ENCODE results near the gene PNMA6E. TPM values are rescaled to one million over a fixed set of nuclear protein-coding genes. Genes with fewer than 3 reads are reported as not detected.

Gene PNMA6E
- total RNA-seq, 1 experiment from 2014 or later: not detected

GRCh38 chrX:153440556-153441135 lies 39.5 kb upstream of the PNMA6E start:
- ChIA-PET POLR2A (no interaction called here), CTCF (no interaction called here)
- Histone ChIP-seq H3K36me3 (ENCODE audit: control insufficient read depth, insufficient read depth, low read length) (no peaks in the 10 kb centered on the region), H3K4me3 (ENCODE audit: low read depth, low read length) (no peak overlapping the region), H3K9me3 (no peaks in the 10 kb centered on the region), H3K4me1 (no peaks in the 10 kb centered on the region), H3K27me3 (replicated peaks; ENCODE audit: control insufficient read depth, insufficient read depth, low read length) (no peaks in the 10 kb centered on the region)
- no peaks in the 10 kb centered on the region for H3K9me3 Mint-ChIP-seq (ENCODE audit: unreplicated experiment)
- DNase-seq: no peak
- no peak overlapping the region for H3K4me3 Mint-ChIP-seq (ENCODE audit: unreplicated experiment)
- TF ChIP-seq, protein P1, sequence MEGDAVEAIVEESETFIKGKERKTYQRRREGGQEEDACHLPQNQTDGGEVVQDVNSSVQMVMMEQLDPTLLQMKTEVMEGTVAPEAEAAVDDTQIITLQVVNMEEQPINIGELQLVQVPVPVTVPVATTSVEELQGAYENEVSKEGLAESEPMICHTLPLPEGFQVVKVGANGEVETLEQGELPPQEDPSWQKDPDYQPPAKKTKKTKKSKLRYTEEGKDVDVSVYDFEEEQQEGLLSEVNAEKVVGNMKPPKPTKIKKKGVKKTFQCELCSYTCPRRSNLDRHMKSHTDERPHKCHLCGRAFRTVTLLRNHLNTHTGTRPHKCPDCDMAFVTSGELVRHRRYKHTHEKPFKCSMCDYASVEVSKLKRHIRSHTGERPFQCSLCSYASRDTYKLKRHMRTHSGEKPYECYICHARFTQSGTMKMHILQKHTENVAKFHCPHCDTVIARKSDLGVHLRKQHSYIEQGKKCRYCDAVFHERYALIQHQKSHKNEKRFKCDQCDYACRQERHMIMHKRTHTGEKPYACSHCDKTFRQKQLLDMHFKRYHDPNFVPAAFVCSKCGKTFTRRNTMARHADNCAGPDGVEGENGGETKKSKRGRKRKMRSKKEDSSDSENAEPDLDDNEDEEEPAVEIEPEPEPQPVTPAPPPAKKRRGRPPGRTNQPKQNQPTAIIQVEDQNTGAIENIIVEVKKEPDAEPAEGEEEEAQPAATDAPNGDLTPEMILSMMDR (IDR thresholded peaks at IDR 0.05; ENCODE audit: insufficient read depth in 1 of 2, low read depth in 1 of 2, low read length in 1 of 2, severe bottlenecking in 1 of 2, unreplicated experiment in 1 of 2): no peak
- intact Hi-C loops (cut with micrococcal nuclease; ENCODE audit: unreplicated experiment): no loop called here
- peaks cover 3% of the 10 kb centered on the region for H3K27me3 Mint-ChIP-seq (ENCODE audit: insufficient read depth, unreplicated experiment)
- BruUV-seq (replicated peaks): no TSS peak
- H3K27ac Mint-ChIP-seq (ENCODE audit: unreplicated experiment): no peak overlapping the region
- peaks cover 10% of the 10 kb centered on the region for H3K36me3 Mint-ChIP-seq (ENCODE audit: insufficient read depth, unreplicated experiment)
- no peaks in the 10 kb centered on the region for H3K4me1 Mint-ChIP-seq (ENCODE audit: low read depth, unreplicated experiment)

- Mint-ChIP-seq H3K9me3 (ENCODE audit: unreplicated experiment) (no peaks in the 10 kb centered on the region), H3K36me3 (ENCODE audit: insufficient read depth, unreplicated experiment) (peaks cover 10% of the 10 kb centered on the region), H3K4me3 (ENCODE audit: unreplicated experiment) (no peak overlapping the region), H3K27me3 (ENCODE audit: insufficient read depth, unreplicated experiment) (peaks cover 3% of the 10 kb centered on the region), H3K27ac (ENCODE audit: unreplicated experiment) (no peak overlapping the region), H3K4me1 (ENCODE audit: low read depth, unreplicated experiment) (no peaks in the 10 kb centered on the region)
- TF ChIP-seq, protein P1 (IDR thresholded peaks at IDR 0.05; ENCODE audit: insufficient read depth in 1 of 2, low read depth in 1 of 2, low read length in 1 of 2, severe bottlenecking in 1 of 2, unreplicated experiment in 1 of 2): no peak
- no peaks in the 10 kb centered on the region for H3K9me3 ChIP-seq
- ChIA-PET CTCF (no interaction called here), POLR2A (no interaction called here)
- H3K4me3 ChIP-seq (ENCODE audit: low read depth, low read length): no peak overlapping the region
- H3K4me1 ChIP-seq: no peaks in the 10 kb centered on the region
- no TSS peak for BruUV-seq (replicated peaks)
- H3K27me3 ChIP-seq (replicated peaks; ENCODE audit: control insufficient read depth, insufficient read depth, low read length): no peaks in the 10 kb centered on the region
- intact Hi-C loops (cut with micrococcal nuclease; ENCODE audit: unreplicated experiment): loop anchor here (10.0 kb wide), 1 partner anchor 405 kb away; no protein-coding TSS in a partner anchor
- H3K36me3 ChIP-seq (ENCODE audit: control insufficient read depth, insufficient read depth, low read length): no peaks in the 10 kb centered on the region
- DNase-seq: no peak
Observed at GRCh38 chrX:153439977-153440376, 38.8 kb upstream of the PNMA6E start.

- H3K4me1 ChIP-seq: no peaks in the 10 kb centered on the region
- DNase-seq: peak; percentile 41 to 46
- H3K27me3 Mint-ChIP-seq (ENCODE audit: insufficient read depth, unreplicated experiment): peaks cover 3% of the 10 kb centered on the region
- TF ChIP-seq, protein P1 (IDR thresholded peaks at IDR 0.05; ENCODE audit: insufficient read depth in 1 of 2, low read depth in 1 of 2, low read length in 1 of 2, severe bottlenecking in 1 of 2, unreplicated experiment in 1 of 2): peak in 1 of 2 experiments; percentile 48
- H3K36me3 ChIP-seq (ENCODE audit: control insufficient read depth, insufficient read depth, low read length): no peaks in the 10 kb centered on the region
- no peaks in the 10 kb centered on the region for H3K9me3 Mint-ChIP-seq (ENCODE audit: unreplicated experiment)
- ChIA-PET CTCF (interaction anchor here (0.6 to 0.9 kb wide), 4 partner anchors 13 to 497 kb away, joined by 3 read pairs; no protein-coding TSS in a partner anchor), POLR2A (no interaction called here)
- H3K27ac Mint-ChIP-seq (ENCODE audit: unreplicated experiment): no peak overlapping the region
- peaks cover 6% of the 10 kb centered on the region for H3K36me3 Mint-ChIP-seq (ENCODE audit: insufficient read depth, unreplicated experiment)
- H3K9me3 ChIP-seq: no peaks in the 10 kb centered on the region
- BruUV-seq (replicated peaks): no TSS peak
- no peak overlapping the region for H3K4me3 ChIP-seq (ENCODE audit: low read depth, low read length)
- no peaks in the 10 kb centered on the region for H3K4me1 Mint-ChIP-seq (ENCODE audit: low read depth, unreplicated experiment)
- intact Hi-C loops (cut with micrococcal nuclease; ENCODE audit: unreplicated experiment): loop anchor here (10.0 kb wide), 1 partner anchor 404 kb away; no protein-coding TSS in a partner anchor
- no peak overlapping the region for H3K4me3 Mint-ChIP-seq (ENCODE audit: unreplicated experiment)
- H3K27me3 ChIP-seq (replicated peaks; ENCODE audit: control insufficient read depth, insufficient read depth, low read length): no peaks in the 10 kb centered on the region
Observed at GRCh38 chrX:153438532-153438931, 37.4 kb upstream of the PNMA6E start.

Measured in Caco-2 (cell line).